Measurements from ENCODE around the gene NUP88.

Gene NUP88

GRCh38 chr17:5419356-5419958 lies at the start of gene NUP88:
Gene NUP88 (minus strand): TSS chr17:5419662. CDS start chr17:5419650, 12 bp downstream.
- peak within 1 kb of the TSS; percentile 95 for H3K4me3 ChIP-seq (replicated peaks; ENCODE audit: low read depth, low read length)
- peak; percentile 92 for DNase-seq (ENCODE audit: extremely low read depth, low read depth)
- TF ChIP-seq CTCF (IDR thresholded peaks at IDR 0.05; ENCODE audit: low read depth, low read length, missing control alignments): no peak

- no peak for TF ChIP-seq CTCF (IDR thresholded peaks at IDR 0.05; ENCODE audit: low read depth, low read length, missing control alignments)
- H3K4me3 ChIP-seq (replicated peaks; ENCODE audit: low read depth, low read length): peak overlapping the region; percentile 98
- no peak for DNase-seq (ENCODE audit: extremely low read depth, low read depth)
Measured at GRCh38 chr17:5468075-5468473, 48.6 kb upstream of the NUP88 start.

GRCh38 chr17:5467416-5467815 lies 48.0 kb upstream of the NUP88 start:
- no peak for TF ChIP-seq CTCF (IDR thresholded peaks at IDR 0.05; ENCODE audit: low read depth, low read length, missing control alignments)
- DNase-seq (ENCODE audit: extremely low read depth, low read depth): no peak
- H3K4me3 ChIP-seq (replicated peaks; ENCODE audit: low read depth, low read length): peak overlapping the region; percentile 98

GRCh38 chr17:5466295-5466694 lies 46.8 kb upstream of the NUP88 start:
- TF ChIP-seq CTCF (IDR thresholded peaks at IDR 0.05; ENCODE audit: low read depth, low read length, missing control alignments): no peak
- no peak for DNase-seq (ENCODE audit: extremely low read depth, low read depth)
- H3K4me3 ChIP-seq (replicated peaks; ENCODE audit: low read depth, low read length): peak overlapping the region; percentile 98

GRCh38 chr17:5464717-5465507 lies 45.5 kb upstream of the NUP88 start:
- no peak for TF ChIP-seq CTCF (IDR thresholded peaks at IDR 0.05; ENCODE audit: low read depth, low read length, missing control alignments)
- no peak overlapping the region for H3K4me3 ChIP-seq (replicated peaks; ENCODE audit: low read depth, low read length)
- DNase-seq (ENCODE audit: extremely low read depth, low read depth): no peak

- no peak for TF ChIP-seq CTCF (IDR thresholded peaks at IDR 0.05; ENCODE audit: low read depth, low read length, missing control alignments)
- H3K4me3 ChIP-seq (replicated peaks; ENCODE audit: low read depth, low read length): no peak overlapping the region
- no peak for DNase-seq (ENCODE audit: extremely low read depth, low read depth)
Measured at GRCh38 chr17:5446786-5447185, 27.3 kb upstream of the NUP88 start.

All from HFF-Myc (cell line).